Measurements from ENCODE around the gene EGFL7.
A peak's percentile ranks its signal among the peaks of the same experiment; 100 is the strongest.

Gene EGFL7

GRCh38 chr9:136662656-136663581 lies at the start of gene EGFL7:
TSS of gene EGFL7 (plus strand) at chr9:136662916. CDS start at chr9:136668283, 5,367 bp downstream.
- no peak for TF ChIP-seq CTCF (IDR thresholded peaks at IDR 0.05; ENCODE audit: control insufficient read depth, insufficient read depth, low read depth, low read length, missing control alignments)
- no peak within 1 kb of the TSS for H3K4me3 ChIP-seq (ENCODE audit: control insufficient read depth, low read depth, low read length)
- DNase-seq (ENCODE audit: low read depth), result no peak

GRCh38 chr9:136613824-136614371 lies 48.8 kb upstream of the EGFL7 start:
- H3K4me3 ChIP-seq (ENCODE audit: control insufficient read depth, low read depth, low read length), result no peak overlapping the region
- no peak for TF ChIP-seq CTCF (IDR thresholded peaks at IDR 0.05; ENCODE audit: control insufficient read depth, insufficient read depth, low read depth, low read length, missing control alignments)
- DNase-seq (ENCODE audit: low read depth), result no peak

DNA sequence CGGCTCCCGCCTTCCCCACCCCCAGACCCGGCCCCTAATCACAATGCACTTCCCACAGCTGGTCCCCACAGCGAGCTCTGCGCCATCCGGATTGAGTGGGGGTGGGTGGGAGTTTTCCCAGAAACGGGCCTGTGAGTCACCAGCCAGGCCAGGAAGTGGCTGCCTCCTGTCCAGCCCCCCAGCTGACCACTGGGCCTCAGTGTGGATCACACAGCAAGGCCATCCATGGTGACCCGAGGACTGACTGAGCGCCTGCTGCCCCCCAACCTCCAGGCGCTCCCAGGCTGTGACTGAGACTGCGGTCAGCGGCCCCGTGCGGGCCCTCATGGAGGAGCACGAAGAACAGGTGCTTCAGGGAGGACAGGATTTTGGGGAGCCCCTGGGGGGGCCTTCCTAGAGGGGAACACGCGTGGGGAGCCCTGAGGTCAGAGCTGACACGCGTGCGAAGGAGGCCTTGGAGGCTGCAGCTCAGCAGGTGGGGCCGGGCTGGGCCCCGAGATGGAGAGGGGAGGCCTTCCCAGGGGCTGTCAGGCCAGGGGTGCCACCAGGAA lies 48.3 kb upstream of the EGFL7 start:
- no peak for TF ChIP-seq CTCF (IDR thresholded peaks at IDR 0.05; ENCODE audit: control insufficient read depth, insufficient read depth, low read depth, low read length, missing control alignments)
- H3K4me3 ChIP-seq (ENCODE audit: control insufficient read depth, low read depth, low read length), result no peak overlapping the region
- DNase-seq (ENCODE audit: low read depth), result peak; percentile 20

DNA sequence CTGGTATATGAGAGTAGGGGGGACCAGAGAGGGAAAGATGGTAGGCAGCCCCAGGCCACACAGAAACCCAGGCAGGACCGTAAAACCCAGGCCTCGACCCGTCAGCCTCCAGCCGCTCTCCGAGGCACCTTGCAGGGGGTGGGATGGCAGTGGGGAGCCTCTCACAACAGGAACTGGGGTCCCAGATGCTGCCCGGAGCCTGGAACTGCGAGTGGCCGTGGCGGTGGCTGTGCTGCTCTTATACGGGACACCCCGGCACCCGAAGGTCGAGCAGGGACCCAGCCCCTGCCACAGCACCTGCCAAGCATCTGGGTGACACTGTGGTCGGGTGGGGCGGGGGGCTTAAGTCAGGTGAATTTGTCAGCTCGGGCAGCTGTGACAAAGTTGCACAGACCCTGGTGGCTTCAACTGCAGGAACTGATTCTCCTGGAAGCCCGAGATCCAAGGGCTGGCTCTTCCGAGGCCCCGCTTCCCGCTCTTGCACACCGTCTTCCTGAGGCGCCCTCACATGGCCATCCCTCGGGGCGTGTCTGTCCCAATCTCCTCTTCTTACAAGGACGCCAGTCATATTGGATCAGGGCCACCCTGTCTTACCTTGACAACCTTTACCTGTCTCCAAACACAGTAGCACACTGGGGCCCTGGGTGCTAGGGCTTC lies 47.6 kb upstream of the EGFL7 start:
- no peak for TF ChIP-seq CTCF (IDR thresholded peaks at IDR 0.05; ENCODE audit: control insufficient read depth, insufficient read depth, low read depth, low read length, missing control alignments)
- H3K4me3 ChIP-seq (ENCODE audit: control insufficient read depth, low read depth, low read length), result no peak overlapping the region
- no peak for DNase-seq (ENCODE audit: low read depth)

DNA sequence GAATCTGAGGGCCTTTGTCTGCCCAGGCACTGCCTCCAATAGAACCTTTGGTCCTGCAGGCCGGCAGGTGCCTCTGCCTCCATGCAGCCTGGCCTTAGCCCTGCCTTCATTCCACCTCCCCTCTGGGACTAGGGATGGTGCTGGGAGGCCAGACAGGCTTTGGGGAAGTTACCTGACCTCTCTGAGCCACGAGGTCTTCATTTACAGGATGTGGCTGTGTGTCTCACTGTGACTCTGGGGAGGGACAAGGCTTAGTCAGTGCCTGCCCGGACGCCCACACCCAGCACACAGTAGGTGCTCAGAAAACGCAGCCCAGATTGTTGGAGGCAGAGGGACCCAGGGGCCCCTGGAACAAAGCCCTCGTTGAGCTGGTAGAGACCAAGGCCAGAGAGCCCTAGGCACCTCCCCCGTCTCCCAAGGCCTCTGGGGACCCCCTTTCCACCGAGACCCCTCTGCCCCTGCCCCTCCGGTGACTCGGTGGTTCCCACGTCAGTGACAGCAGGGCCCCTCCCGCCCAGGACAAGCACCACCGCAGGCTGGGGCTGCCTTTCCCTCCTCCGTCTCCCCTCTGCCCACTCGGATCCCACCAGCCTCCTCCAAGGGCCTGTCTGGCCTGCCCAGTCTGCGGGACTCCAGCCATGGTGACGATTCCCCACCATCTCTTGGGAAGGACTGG lies 46.9 kb upstream of the EGFL7 start:
- TF ChIP-seq CTCF (IDR thresholded peaks at IDR 0.05; ENCODE audit: control insufficient read depth, insufficient read depth, low read depth, low read length, missing control alignments), result no peak
- no peak overlapping the region for H3K4me3 ChIP-seq (ENCODE audit: control insufficient read depth, low read depth, low read length)
- no peak for DNase-seq (ENCODE audit: low read depth)

- TF ChIP-seq CTCF (IDR thresholded peaks at IDR 0.05; ENCODE audit: control insufficient read depth, insufficient read depth, low read depth, low read length, missing control alignments), result no peak
- DNase-seq (ENCODE audit: low read depth), result no peak
- H3K4me3 ChIP-seq (ENCODE audit: control insufficient read depth, low read depth, low read length), result no peak overlapping the region
These were observed 46.4 kb upstream of the EGFL7 start for GRCh38 chr9:136616307-136616635.

Measured in AG09309 (cell line).